HG02938 (cell line): ENCODE results near the gene MYL3.

ENCODE experiments used
- ATAC-seq: cut with Tn5 transposase; IDR thresholded peaks from one replicate; pipeline ENCODE4 v1.9.1; 2021; ENCODE audit warnings: mild to moderate bottlenecking, moderate library complexity; ENCODE audit not compliant: unreplicated experiment

The MYL3 gene

GRCh38 chr3:46866032-46866595 lies 2.9 kb upstream of the MYL3 start:
- no peak for ATAC-seq

- ATAC-seq = no peak
Measured at GRCh38 chr3:46865546-46865945, 2.3 kb upstream of the MYL3 start.

GRCh38 chr3:46865031-46865507 lies 1.8 kb upstream of the MYL3 start:
- no peak for ATAC-seq

- ATAC-seq = no peak
Measured at GRCh38 chr3:46864061-46864881, 1.0 kb upstream of the MYL3 start.

GRCh38 chr3:46862369-46863025 lies 747 bp downstream of the MYL3 start:
- no peak for ATAC-seq

GRCh38 chr3:46861605-46862368 lies 1.5 kb downstream of the MYL3 start:
- ATAC-seq = no peak

- ATAC-seq = no peak
Measured at GRCh38 chr3:46860810-46861604, 2.2 kb downstream of the MYL3 start.

GRCh38 chr3:46860017-46860809 lies 3.0 kb downstream of the MYL3 start:
- ATAC-seq = no peak

GRCh38 chr3:46859001-46859710 lies 4.1 kb downstream of the MYL3 start:
- ATAC-seq = no peak

- no peak for ATAC-seq
Measured at GRCh38 chr3:46858456-46858855, 4.8 kb downstream of the MYL3 start.

GRCh38 chr3:46857485-46858341 lies 5.5 kb downstream of the MYL3 start:
- no peak for ATAC-seq

GRCh38 chr3:46856576-46857471 lies 6.4 kb downstream of the MYL3 start:
- ATAC-seq = no peak

GRCh38 chr3:46854555-46854991 lies 8.7 kb downstream of the MYL3 start:
- no peak for ATAC-seq

- ATAC-seq = no peak
Measured at GRCh38 chr3:46853441-46854415, 9.5 kb downstream of the MYL3 start.

GRCh38 chr3:46852839-46853355 lies 10.3 kb downstream of the MYL3 start:
- no peak for ATAC-seq

- no peak for ATAC-seq
Measured at GRCh38 chr3:46852334-46852720, 10.9 kb downstream of the MYL3 start.
